ENCODE measurements around the gene ATN1. TPM values are rescaled to one million over a fixed set of nuclear protein-coding genes. Genes with fewer than 3 reads are reported as not detected.
A peak's percentile ranks its signal among the peaks of the same experiment; 100 is the strongest.

The ATN1 gene
- total RNA-seq, 1 donor from 2014 or later: 8.9 TPM

GRCh38 chr12:6944381-6945186, 16.8 kb downstream of the ATN1 start:
- no peaks in the 10 kb centered on the region for H3K27me3 ChIP-seq
- no peak overlapping the region for H3K9ac ChIP-seq
- no peaks in the 10 kb centered on the region for H3K9me3 ChIP-seq (ENCODE audit: low read depth)
- peaks cover 14% of the 10 kb centered on the region for H3K79me2 ChIP-seq (ENCODE audit: low read depth)
- no peaks in the 10 kb centered on the region for H3K9me3 Mint-ChIP-seq
- H3K27ac Mint-ChIP-seq: peak overlapping the region; percentile 99
- peaks cover 11% of the 10 kb centered on the region for H4K20me1 ChIP-seq (ENCODE audit: low read depth)
- peaks cover 20% of the 10 kb centered on the region for H3K4me1 ChIP-seq
- peaks cover 19% of the 10 kb centered on the region for H3K36me3 Mint-ChIP-seq
- H3F3A ChIP-seq (ENCODE audit: low read depth): peaks cover 66% of the 10 kb centered on the region
- peak overlapping the region; percentile 96 for H3K4me3 Mint-ChIP-seq
- H3K4me3 ChIP-seq: peak overlapping the region; percentile 56
- no peaks in the 10 kb centered on the region for H3K36me3 ChIP-seq
- H2AFZ ChIP-seq (replicated peaks): no peak overlapping the region
- H3K4me1 Mint-ChIP-seq: peaks cover 43% of the 10 kb centered on the region
- DNase-seq (ENCODE audit: low spot score): peak; percentile 96
- TF ChIP-seq CTCF (IDR thresholded peaks at IDR 0.05) (peak; percentile 73), EZH2 (IDR thresholded peaks at IDR 0.05) (no peak)
- H3K27me3 Mint-ChIP-seq (ENCODE audit: insufficient read depth, low read depth): peaks cover 23% of the 10 kb centered on the region
- H3K27ac ChIP-seq: peak overlapping the region; percentile 100
- H3K4me2 ChIP-seq: peak overlapping the region; percentile 77

GRCh38 chr12:6945613-6946012, 17.9 kb downstream of the ATN1 start:
- no peak overlapping the region for H3K27ac ChIP-seq
- no peak overlapping the region for H2AFZ ChIP-seq (replicated peaks)
- H3K36me3 ChIP-seq: no peaks in the 10 kb centered on the region
- no peak for TF ChIP-seq CTCF (IDR thresholded peaks at IDR 0.05)
- TF ChIP-seq EZH2phosphoT487 (IDR thresholded peaks at IDR 0.05): no peak
- peaks cover 20% of the 10 kb centered on the region for H3K4me1 ChIP-seq
- H3K27me3 Mint-ChIP-seq (ENCODE audit: insufficient read depth, low read depth): peaks cover 18% of the 10 kb centered on the region
- peaks cover 10% of the 10 kb centered on the region for H3K79me2 ChIP-seq (ENCODE audit: low read depth)
- peaks cover 45% of the 10 kb centered on the region for H3K4me1 Mint-ChIP-seq
- no peaks in the 10 kb centered on the region for H3K9me3 ChIP-seq (ENCODE audit: low read depth)
- H3K4me3 Mint-ChIP-seq: peak overlapping the region; percentile 96
- H3K4me3 ChIP-seq: no peak overlapping the region
- H3K9me3 Mint-ChIP-seq: no peaks in the 10 kb centered on the region
- peaks cover 11% of the 10 kb centered on the region for H4K20me1 ChIP-seq (ENCODE audit: low read depth)
- H3K4me2 ChIP-seq: peak overlapping the region; percentile 72
- H3K27me3 ChIP-seq: no peaks in the 10 kb centered on the region
- H3F3A ChIP-seq (ENCODE audit: low read depth): peaks cover 57% of the 10 kb centered on the region
- no peak overlapping the region for H3K27ac Mint-ChIP-seq
- no peak for DNase-seq (ENCODE audit: low spot score)
- peaks cover 13% of the 10 kb centered on the region for H3K36me3 Mint-ChIP-seq
- H3K9ac ChIP-seq: no peak overlapping the region

DNA sequence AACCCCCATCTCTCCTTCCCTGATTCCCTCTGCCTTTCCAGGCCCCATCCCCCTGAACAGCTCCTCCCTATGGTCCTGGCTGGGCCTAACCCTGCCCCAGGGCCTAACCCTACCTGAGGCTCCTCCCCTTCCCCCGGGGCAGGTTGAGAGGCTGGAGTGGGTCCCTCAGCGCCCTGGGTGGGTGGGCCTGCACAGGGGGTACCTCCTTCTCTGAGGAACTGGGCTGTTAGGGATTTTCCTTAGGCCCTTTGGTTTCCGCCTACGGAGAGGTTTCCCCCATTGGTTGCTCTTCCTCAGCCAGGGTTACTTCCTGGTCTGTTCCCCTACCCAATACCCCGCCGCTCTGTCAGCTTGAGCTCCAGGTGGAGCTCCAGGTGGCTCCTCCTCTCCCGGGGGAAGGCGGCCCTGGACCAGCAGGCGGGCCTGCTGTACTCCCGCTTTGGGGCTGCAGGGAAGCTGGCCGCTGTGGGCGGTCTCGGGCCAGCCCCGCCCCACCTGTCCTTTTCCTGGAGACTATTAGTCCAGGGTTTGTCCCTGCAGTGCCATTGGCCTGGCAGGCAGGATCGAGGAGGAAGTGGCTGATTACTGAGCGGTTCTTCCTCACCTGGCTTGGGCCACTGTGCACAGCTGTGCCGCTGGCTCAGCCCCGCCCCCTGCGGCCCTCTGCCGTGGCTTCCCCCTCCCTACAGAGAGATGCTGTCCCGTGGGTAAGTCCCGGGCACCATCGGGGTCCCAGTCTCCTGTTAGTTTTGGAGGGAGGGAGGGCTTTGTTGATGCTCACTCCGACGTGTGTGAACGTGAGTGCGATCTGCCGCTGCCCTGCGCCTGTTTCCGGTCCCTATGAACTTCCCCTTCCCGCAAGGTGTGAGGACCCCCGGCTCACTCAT, 18.5 kb downstream of the ATN1 start:
- Mint-ChIP-seq H3K27me3 (ENCODE audit: insufficient read depth, low read depth) (peaks cover 16% of the 10 kb centered on the region), H3K36me3 (peaks cover 9% of the 10 kb centered on the region), H3K4me1 (peaks cover 44% of the 10 kb centered on the region), H3K9me3 (no peaks in the 10 kb centered on the region), H3K27ac (peak overlapping the region; percentile 15), H3K4me3 (peak overlapping the region; percentile 55)
- peak; percentile 82 for DNase-seq (ENCODE audit: low spot score)
- Histone ChIP-seq H3K4me1 (peaks cover 20% of the 10 kb centered on the region), H3K4me2 (peak overlapping the region; percentile 72), H2AFZ (replicated peaks) (no peak overlapping the region), H4K20me1 (ENCODE audit: low read depth) (peaks cover 11% of the 10 kb centered on the region), H3K27ac (no peak overlapping the region), H3K36me3 (no peaks in the 10 kb centered on the region), H3K4me3 (peak overlapping the region; percentile 40), H3F3A (ENCODE audit: low read depth) (peaks cover 54% of the 10 kb centered on the region), H3K9ac (no peak overlapping the region), H3K79me2 (ENCODE audit: low read depth) (peaks cover 10% of the 10 kb centered on the region), H3K9me3 (ENCODE audit: low read depth) (no peaks in the 10 kb centered on the region), H3K27me3 (no peaks in the 10 kb centered on the region)
- no peak for TF ChIP-seq EZH2 (IDR thresholded peaks at IDR 0.05)
- TF ChIP-seq EZH2phosphoT487 (IDR thresholded peaks at IDR 0.05): no peak
- TF ChIP-seq CTCF (IDR thresholded peaks at IDR 0.05): no peak

Data from neural progenitor cell (in vitro differentiated cells).